OCI-LY1 (cell line): ENCODE results near the gene SLC45A1.

Experiments used
- H2AFZ ChIP-seq: fragments of 200-600 bp; sonication (generic), shearing (Covaris generic); 2 replicates; pipeline ENCODE4 v1.6.0; 2014; ENCODE audit warnings: antibody characterized with exemption, mild to moderate bottlenecking, low read length
- H3F3A ChIP-seq: fragments of 200-600 bp; sonication (generic), shearing (Covaris generic); 2 replicates; pipeline ENCODE4 v1.6.0; 2014; ENCODE audit warnings: mild to moderate bottlenecking, antibody characterized with exemption, low read length, moderate library complexity; ENCODE audit not compliant: insufficient read depth
- H3K27ac ChIP-seq: fragments of 200-600 bp; sonication (generic); 2 replicates; pipeline ENCODE4 v1.5.1; 2014; ENCODE audit warnings: low read length, mixed run types, mild to moderate bottlenecking, low read depth; ENCODE audit not compliant: poor library complexity, severe bottlenecking
- H3K27me3 ChIP-seq: fragments of 200-600 bp; sonication (generic); 2 replicates; pipeline ENCODE4 v1.6.0; 2014; ENCODE audit warnings: antibody characterized with exemption, mild to moderate bottlenecking, low read length, moderate library complexity; ENCODE audit not compliant: insufficient read depth
- H3K36me3 ChIP-seq: fragments of 200-600 bp; sonication (generic); 2 replicates; pipeline ENCODE4 v1.6.1; 2014; ENCODE audit warnings: mild to moderate bottlenecking, antibody characterized with exemption, low read length, moderate library complexity, mixed read lengths; ENCODE audit not compliant: insufficient read depth
- H3K4me1 ChIP-seq: fragments of 200-600 bp; sonication (generic); 2 replicates; pipeline ENCODE4 v1.5.1; 2014; ENCODE audit warnings: mild to moderate bottlenecking, low read length, moderate library complexity; ENCODE audit not compliant: insufficient read depth, severe bottlenecking
- H3K4me2 ChIP-seq: fragments of 200-600 bp; sonication (generic), shearing (Covaris generic); 2 replicates; pipeline ENCODE4 v1.6.1; 2014; ENCODE audit warnings: low read length
- H3K4me3 ChIP-seq: fragments of 200-600 bp; sonication (generic); 2 replicates; pipeline ENCODE4 v1.5.1; 2014; ENCODE audit warnings: low read length, low read depth, mild to moderate bottlenecking, mixed read lengths; ENCODE audit not compliant: poor library complexity, severe bottlenecking
- H3K79me2 ChIP-seq: fragments of 200-600 bp; shearing (Covaris generic); 2 replicates; pipeline ENCODE4 v1.6.1; 2016; ENCODE audit warnings: mixed run types, low read length, mixed read lengths; ENCODE audit not compliant: insufficient read depth
- H3K9ac ChIP-seq: fragments of 200-600 bp; sonication (generic), shearing (Covaris generic); 2 replicates; pipeline ENCODE4 v1.6.1; 2014; ENCODE audit warnings: mild to moderate bottlenecking, low read length, mixed read lengths
- H3K9me2 ChIP-seq: fragments of 200-600 bp; sonication (generic), shearing (Covaris generic); 2 replicates; pipeline ENCODE4 v1.6.1; 2014; ENCODE audit warnings: low read depth, mild to moderate bottlenecking, low read length, mixed read lengths
- H3K9me3 ChIP-seq: fragments of 200-600 bp; shearing (Covaris generic); 2 replicates; pipeline ENCODE4 v1.6.1; 2014; ENCODE audit warnings: low read length, mixed read lengths
- H4K20me1 ChIP-seq: fragments of 200-600 bp; sonication (generic), shearing (Covaris generic); 2 replicates; pipeline ENCODE4 v1.6.0; 2016; ENCODE audit warnings: mild to moderate bottlenecking, low read length; ENCODE audit not compliant: insufficient read depth
- EZH2 ChIP-seq: fragments of 200-600 bp; sonication (generic), shearing (Covaris generic); IDR thresholded peaks from 2 replicates; pipeline ENCODE4 v1.8.0; 2017; ENCODE audit warnings: borderline replicate concordance, mixed run types, mild to moderate bottlenecking, antibody characterized with exemption, low read length, moderate library complexity, mixed read lengths
- TF ChIP-seq, protein P1 (sequence below): fragments of 200-600 bp; sonication (generic), shearing (Covaris generic); IDR thresholded peaks from 2 replicates; pipeline ENCODE4 v1.5.1; 2017; ENCODE audit warnings: mild to moderate bottlenecking, antibody characterized with exemption, low read length, moderate library complexity, mixed read lengths

SLC45A1 gene

DNA sequence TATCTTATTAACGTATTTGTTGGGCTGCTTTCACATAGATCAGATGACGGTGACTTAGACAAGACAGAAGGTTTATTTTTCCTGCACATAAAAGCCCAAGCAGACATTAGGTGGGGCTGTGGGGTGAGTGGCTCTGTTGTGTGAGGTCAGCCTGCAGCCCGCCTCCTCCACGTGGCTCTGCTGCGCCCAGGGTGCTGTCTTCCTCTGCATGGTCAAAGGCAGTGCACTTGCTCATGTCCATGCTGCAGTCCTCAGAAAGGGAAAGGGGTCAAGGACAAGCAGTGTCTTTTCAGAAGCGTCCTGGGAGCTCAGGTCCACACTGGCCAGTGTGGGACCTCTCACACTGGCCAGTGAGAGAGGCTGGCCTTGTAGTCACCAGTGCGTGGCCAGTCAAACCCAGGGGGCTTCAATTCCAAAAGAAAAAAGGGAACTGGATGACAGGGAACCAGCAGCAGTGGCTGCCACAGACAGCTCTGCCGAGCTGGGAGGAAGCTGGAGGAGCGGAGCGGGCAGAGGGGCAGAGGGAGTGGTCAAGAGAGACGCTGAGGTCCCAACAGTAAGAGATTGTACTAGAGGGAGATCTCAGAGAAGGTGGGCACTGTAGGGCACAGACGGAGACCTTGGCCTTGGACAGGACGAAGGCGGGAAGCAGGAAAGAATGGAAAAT, 35.9 kb upstream of the SLC45A1 start:
- Histone ChIP-seq H3K4me3 (no peak overlapping the region), H3K4me2 (no peak overlapping the region), H3K9ac (no peak overlapping the region), H3K79me2 (no peaks in the 10 kb centered on the region), H3K9me2 (no peaks in the 10 kb centered on the region), H3K27ac (no peak overlapping the region), H3F3A (no peaks in the 10 kb centered on the region), H2AFZ (no peak overlapping the region), H4K20me1 (no peaks in the 10 kb centered on the region), H3K9me3 (no peaks in the 10 kb centered on the region), H3K4me1 (no peaks in the 10 kb centered on the region), H3K36me3 (no peaks in the 10 kb centered on the region), H3K27me3 (no peaks in the 10 kb centered on the region)
- no peak for TF ChIP-seq EZH2
- TF ChIP-seq, protein P1, sequence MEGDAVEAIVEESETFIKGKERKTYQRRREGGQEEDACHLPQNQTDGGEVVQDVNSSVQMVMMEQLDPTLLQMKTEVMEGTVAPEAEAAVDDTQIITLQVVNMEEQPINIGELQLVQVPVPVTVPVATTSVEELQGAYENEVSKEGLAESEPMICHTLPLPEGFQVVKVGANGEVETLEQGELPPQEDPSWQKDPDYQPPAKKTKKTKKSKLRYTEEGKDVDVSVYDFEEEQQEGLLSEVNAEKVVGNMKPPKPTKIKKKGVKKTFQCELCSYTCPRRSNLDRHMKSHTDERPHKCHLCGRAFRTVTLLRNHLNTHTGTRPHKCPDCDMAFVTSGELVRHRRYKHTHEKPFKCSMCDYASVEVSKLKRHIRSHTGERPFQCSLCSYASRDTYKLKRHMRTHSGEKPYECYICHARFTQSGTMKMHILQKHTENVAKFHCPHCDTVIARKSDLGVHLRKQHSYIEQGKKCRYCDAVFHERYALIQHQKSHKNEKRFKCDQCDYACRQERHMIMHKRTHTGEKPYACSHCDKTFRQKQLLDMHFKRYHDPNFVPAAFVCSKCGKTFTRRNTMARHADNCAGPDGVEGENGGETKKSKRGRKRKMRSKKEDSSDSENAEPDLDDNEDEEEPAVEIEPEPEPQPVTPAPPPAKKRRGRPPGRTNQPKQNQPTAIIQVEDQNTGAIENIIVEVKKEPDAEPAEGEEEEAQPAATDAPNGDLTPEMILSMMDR, result no peak

DNA sequence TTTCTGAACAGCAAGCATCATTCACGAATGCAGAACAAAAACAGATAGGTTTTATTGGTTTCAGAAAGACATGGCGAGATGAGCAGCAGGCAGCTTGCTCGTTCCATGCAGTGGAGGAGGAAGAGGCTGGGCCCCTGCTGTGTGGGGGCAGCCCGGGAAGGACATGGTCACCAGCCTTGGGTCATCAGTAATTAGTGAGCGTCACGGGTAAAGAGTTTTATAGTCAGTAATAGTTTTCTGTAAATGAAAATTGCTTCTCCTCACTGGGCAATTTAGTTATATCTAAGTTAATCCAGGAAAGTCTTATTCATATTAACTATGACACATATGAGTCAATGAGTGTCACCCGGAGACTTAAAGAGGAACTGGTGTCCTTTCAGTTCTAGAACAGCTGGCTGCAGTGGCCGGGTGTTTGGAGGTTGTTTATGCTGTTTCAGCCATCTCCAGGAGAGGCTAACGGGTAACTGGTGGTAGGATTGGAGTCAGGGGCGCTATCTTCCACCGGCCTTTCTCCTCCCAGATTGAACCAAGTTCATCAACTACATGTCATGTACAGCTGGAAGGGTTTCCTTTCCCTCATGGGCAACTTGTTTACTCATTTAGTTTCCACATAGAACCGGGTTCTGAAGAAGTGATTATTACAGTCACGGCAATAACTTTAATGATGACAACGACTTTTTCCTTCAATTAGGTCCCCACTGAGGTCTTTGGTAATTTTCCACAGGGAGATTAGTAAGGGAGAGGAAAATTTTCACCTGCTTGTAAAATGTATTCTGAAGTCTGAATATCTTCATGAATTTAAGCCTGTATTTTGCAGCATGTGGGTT, 34.6 kb upstream of the SLC45A1 start:
- Histone ChIP-seq H3K27me3 (no peaks in the 10 kb centered on the region), H3K4me1 (no peaks in the 10 kb centered on the region)

DNA sequence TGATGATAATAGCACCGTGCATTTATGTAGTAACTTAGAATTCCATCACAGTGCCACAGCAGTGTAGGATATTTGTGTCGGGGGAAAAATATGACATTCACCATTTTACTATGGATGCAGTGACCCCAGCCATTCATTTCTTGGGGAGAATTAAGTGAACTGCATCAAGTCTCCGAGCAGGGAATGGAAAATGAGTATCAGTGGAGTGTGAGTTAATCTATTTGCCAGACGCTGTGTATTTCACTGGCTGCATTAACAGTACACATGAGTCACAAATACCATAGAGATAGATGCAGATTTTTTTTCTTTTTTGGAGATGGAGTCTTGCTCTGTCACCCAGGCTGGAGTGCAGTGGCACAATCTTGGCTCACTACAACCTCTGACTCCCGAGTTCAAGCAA, 33.8 kb upstream of the SLC45A1 start:
- H2AFZ ChIP-seq, result no peak overlapping the region
- no peaks in the 10 kb centered on the region for H3K9me2 ChIP-seq
- H3F3A ChIP-seq, result no peaks in the 10 kb centered on the region
- H3K27me3 ChIP-seq, result no peaks in the 10 kb centered on the region
- H3K27ac ChIP-seq, result no peak overlapping the region
- H3K4me1 ChIP-seq, result no peaks in the 10 kb centered on the region
- TF ChIP-seq EZH2, result no peak
- TF ChIP-seq, protein P1, result no peak
- no peak overlapping the region for H3K4me2 ChIP-seq
- no peak overlapping the region for H3K4me3 ChIP-seq
- H4K20me1 ChIP-seq, result no peaks in the 10 kb centered on the region
- H3K9ac ChIP-seq, result no peak overlapping the region
- H3K79me2 ChIP-seq, result no peaks in the 10 kb centered on the region
- H3K9me3 ChIP-seq, result no peaks in the 10 kb centered on the region
- no peaks in the 10 kb centered on the region for H3K36me3 ChIP-seq

More for the DNA sequence above, 34.6 kb upstream of the SLC45A1 start:
- Histone ChIP-seq H3K4me2 (no peak overlapping the region), H3F3A (no peaks in the 10 kb centered on the region), H3K9me3 (no peaks in the 10 kb centered on the region), H3K27ac (no peak overlapping the region), H3K9me2 (no peaks in the 10 kb centered on the region), H3K36me3 (no peaks in the 10 kb centered on the region), H3K4me3 (no peak overlapping the region), H2AFZ (no peak overlapping the region), H3K79me2 (no peaks in the 10 kb centered on the region), H3K9ac (no peak overlapping the region), H4K20me1 (no peaks in the 10 kb centered on the region)
- TF ChIP-seq, protein P1, result no peak
- no peak for TF ChIP-seq EZH2
